Psoas muscle (tissue), 8 donors: ENCODE data around the gene MCUR1. TPM values are rescaled to one million over a fixed set of nuclear protein-coding genes. Genes with fewer than 3 reads are reported as not detected.
"Not testable (repeated sequence)": the region's sequence is repeated elsewhere in the genome, so short reads cannot be mapped to it uniquely, and the experiment has no call there.

Experiments used
- ATAC-seq, 4 donors: fragments of 200-7000 bp; cut with Tn5 transposase; one replicate each; pipeline ENCODE4 v1.9.1; 2020; ENCODE audit warnings: moderate library complexity in 3 of 4, mild to moderate bottlenecking in 2 of 4
- DNase-seq, 2 donors: peaks; one replicate each; pipeline ENCODE4 v3.0.0-alpha.2; 2020
- H3K27ac ChIP-seq: fragments of 200-600 bp; one replicate; pipeline ENCODE4 v1.8.0; 2022
- H3K27me3 ChIP-seq, 3 donors: fragments of 200-600 bp in 1 of 3; one replicate each; pipeline versions ENCODE4 v1.6.1 to v1.8.0; 2013 to 2022; ENCODE audit warnings: low read length in 2 of 3, mild to moderate bottlenecking in 2 of 3, moderate library complexity in 1 of 3; ENCODE audit not compliant: insufficient read depth in 3 of 3
- H3K36me3 ChIP-seq, 2 donors: fragments of 200-600 bp in 1 of 2; one replicate each; pipeline versions ENCODE4 v1.6.1 to v1.8.0; 2013 to 2022; ENCODE audit warnings: low read depth in 1 of 2, mild to moderate bottlenecking in 1 of 2, moderate library complexity in 1 of 2; ENCODE audit not compliant: insufficient read depth in 1 of 2
- H3K4me1 ChIP-seq: fragments of 200-600 bp; one replicate; pipeline ENCODE4 v1.8.0; 2022
- H3K4me3 ChIP-seq: fragments of 200-600 bp; one replicate; pipeline ENCODE4 v1.8.0; 2022; ENCODE audit warnings: mild to moderate bottlenecking
- H3K9me3 ChIP-seq: fragments of 200-600 bp; one replicate; pipeline ENCODE4 v1.8.0; 2022
- CTCF ChIP-seq: fragments of 200-600 bp; IDR thresholded peaks from one replicate; pipeline ENCODE4 v1.8.0; 2022; ENCODE audit warnings: antibody characterized with exemption
- WGBS, 3 donors: extraction: QIAGEN DNeasy Blood & Tissue Kit; methylation state at CpG; one replicate each; pipeline versions ENCODE4 v1.1.6 to v1.1.7; 2013; 5-methylcytosine and 5-hydroxymethylcytosine counted together
- intact Hi-C, 2 donors: fragments of 100-400 bp; cut with DNase I; formaldehyde crosslinking; loops; one replicate each; pipeline versions ENCODE4 v1.11.0 to v1.14.2; 2022
- polyA plus RNA-seq, 3 donors: library from polyadenylated mRNA; stranded (reverse); fragments of 200-250 nt; gene quantifications; one replicate each; pipeline ENCODE4 v1.2.3, GENCODE V29; 2013
- total RNA-seq, 4 donors: library from RNA; stranded (reverse); fragmentation: NEBNext Ultra II Directional in 2 of 4; extraction: Animal tissue kit (Norgen Biotek cat#: 25700) in 2 of 4; gene quantifications; one replicate each; pipeline versions ENCODE4 v1.2.1 to v1.2.4, GENCODE V29; 2021 to 2023
- donor health status: healthy with polysubstance abuse.
- donor health status: DM: no; HTN: no; CAD: no; lungs with moderate emphysema.
- donor health status: Bipolar disorder and iron deficiency.
- donor health status: healthy.
- donor health status: DM: yes; HTN: yes; CAD: no.
- donor health status: DM: no; HTN: no; CAD: no.
- donor health status: DM: no; HTN: no; CAD: no.
- donor health status: DM: yes; HTN: yes; CAD: no.

Gene MCUR1
- total and polyA plus RNA-seq, 7 donors = 17.9 to 31.9 (median 20.5) TPM

- ATAC-seq (no peak), DNase-seq (no peak)
- Histone ChIP-seq H3K4me3 (no peak overlapping the region), H3K27ac (no peak overlapping the region), H3K4me1 (no peaks in the 10 kb centered on the region), H3K9me3 (no peaks in the 10 kb centered on the region), H3K36me3 (no peaks in the 10 kb centered on the region), H3K27me3 (peaks cover 0 to 3% (median 0%) of the 10 kb centered on the region in 3 donors)
- intact Hi-C loops = no loop called here
- TF ChIP-seq CTCF = no peak
- 79 to 83% (median 83%) methylated on average over 7 of the region's 7 CpGs for WGBS, 3 donors
These were observed 17.3 kb upstream of the MCUR1 start for GRCh38 chr6:13831615-13832014.

GRCh38 chr6:13830803-13831202, 16.4 kb upstream of the MCUR1 start:
- no peaks in the 10 kb centered on the region for H3K9me3 ChIP-seq
- peaks cover 0 to 3% (median 0%) of the 10 kb centered on the region in 3 donors for H3K27me3 ChIP-seq
- intact Hi-C loops = no loop called here
- no peak for TF ChIP-seq CTCF
- no peaks in the 10 kb centered on the region for H3K4me1 ChIP-seq
- ATAC-seq = no peak
- 76 to 88% (median 82%) methylated on average over 4 of the region's 4 CpGs for WGBS, 3 donors
- no peaks in the 10 kb centered on the region for H3K36me3 ChIP-seq
- no peak overlapping the region for H3K27ac ChIP-seq
- no peak for DNase-seq
- no peak overlapping the region for H3K4me3 ChIP-seq

- H3K9me3 ChIP-seq, H3K27ac ChIP-seq, H3K27me3 ChIP-seq, intact Hi-C loops, H3K36me3 ChIP-seq, DNase-seq, H3K4me3 ChIP-seq, ATAC-seq, H3K4me1 ChIP-seq: not testable (repeated sequence)
- WGBS, 3 donors = 91 to 95% (median 94%) methylated on average over 5 of the region's 5 CpGs
These were observed 15.1 kb upstream of the MCUR1 start for GRCh38 chr6:13829419-13829818.

GRCh38 chr6:13828656-13829301, 14.4 kb upstream of the MCUR1 start:
- ATAC-seq, H3K36me3 ChIP-seq, H3K4me1 ChIP-seq, H3K9me3 ChIP-seq, H3K4me3 ChIP-seq, intact Hi-C loops, DNase-seq, H3K27ac ChIP-seq, H3K27me3 ChIP-seq: not testable (repeated sequence)
- 93 to 95% (median 94%) methylated on average over 11 of the region's 11 CpGs for WGBS, 3 donors

- H3K27me3 ChIP-seq = peaks cover 0 to 3% (median 0%) of the 10 kb centered on the region in 3 donors
- H3K9me3 ChIP-seq = no peaks in the 10 kb centered on the region
- intact Hi-C loops = no loop called here
- H3K4me3 ChIP-seq = no peak overlapping the region
- no peaks in the 10 kb centered on the region for H3K36me3 ChIP-seq
- no peak overlapping the region for H3K27ac ChIP-seq
- no peak for TF ChIP-seq CTCF
- DNase-seq (no peak), ATAC-seq (no peak)
- 60 to 83% (median 75%) methylated on average over 2 of the region's 2 CpGs for WGBS, 3 donors
- H3K4me1 ChIP-seq = no peaks in the 10 kb centered on the region
These were observed 12.7 kb upstream of the MCUR1 start for GRCh38 chr6:13827032-13827431.

GRCh38 chr6:13825871-13826270, 11.5 kb upstream of the MCUR1 start:
- Histone ChIP-seq H3K9me3 (no peaks in the 10 kb centered on the region), H3K36me3 (no peaks in the 10 kb centered on the region), H3K27ac (no peak overlapping the region), H3K4me1 (no peaks in the 10 kb centered on the region), H3K27me3 (peaks cover 0 to 3% (median 0%) of the 10 kb centered on the region in 3 donors), H3K4me3 (no peak overlapping the region)
- intact Hi-C loops = no loop called here
- no peak for DNase-seq
- no peak for TF ChIP-seq CTCF
- WGBS, 3 donors = 88 to 91% (median 91%) methylated on average over 1 of the region's 1 CpG
- ATAC-seq = no peak
